Endometrium (tissue), 2 donors: ENCODE data around the gene GOLGA8M.
"Not testable (repeated sequence)": the region's sequence is repeated elsewhere in the genome, so short reads cannot be mapped to it uniquely, and the experiment has no call there.

ENCODE experiments used
- FAIRE-seq: peaks from 2 replicates; lab custom pipeline; 2012; peaks lifted over from hg19 to GRCh38; lab: Jason Lieb, UNC
- donor health status: control.
- donor health status: control.

Gene GOLGA8M

GRCh38 chr15:28712270-28712669 is at the start of gene GOLGA8M:
TSS of gene GOLGA8M (minus strand) at chr15:28712421. CDS start at chr15:28712323, 98 bp downstream.
- FAIRE-seq: not testable (repeated sequence)

GRCh38 chr15:28742890-28743289 is 30.7 kb upstream of the GOLGA8M start:
- peak; percentile 37 for FAIRE-seq

- FAIRE-seq: peak; percentile 78
Observed at GRCh38 chr15:28738590-28739292, 26.5 kb upstream of the GOLGA8M start.

- peak; percentile 39 for FAIRE-seq
Observed at GRCh38 chr15:28738200-28738561, 26.0 kb upstream of the GOLGA8M start.

- FAIRE-seq: not testable (repeated sequence)
Observed at GRCh38 chr15:28737521-28738199, 25.4 kb upstream of the GOLGA8M start.

GRCh38 chr15:28728061-28728460 is 15.8 kb upstream of the GOLGA8M start:
- FAIRE-seq: not testable (repeated sequence)

GRCh38 chr15:28727026-28727425 is 14.8 kb upstream of the GOLGA8M start:
- FAIRE-seq: not testable (repeated sequence)

- FAIRE-seq: no peak
Observed at GRCh38 chr15:28726102-28726501, 13.9 kb upstream of the GOLGA8M start.

GRCh38 chr15:28725556-28725955 is 13.3 kb upstream of the GOLGA8M start:
- FAIRE-seq: no peak

GRCh38 chr15:28723986-28724385 is 11.8 kb upstream of the GOLGA8M start:
- FAIRE-seq: not testable (repeated sequence)

GRCh38 chr15:28719626-28720025 is 7.4 kb upstream of the GOLGA8M start:
- FAIRE-seq: not testable (repeated sequence)

- not testable (repeated sequence) for FAIRE-seq
Observed at GRCh38 chr15:28718576-28718975, 6.4 kb upstream of the GOLGA8M start.

GRCh38 chr15:28714176-28714575 is 2.0 kb upstream of the GOLGA8M start:
- FAIRE-seq: not testable (repeated sequence)

GRCh38 chr15:28703927-28704326 is 8.3 kb downstream of the GOLGA8M start:
- FAIRE-seq: not testable (repeated sequence)

- not testable (repeated sequence) for FAIRE-seq
Observed at GRCh38 chr15:28702427-28702826, 9.8 kb downstream of the GOLGA8M start.

GRCh38 chr15:28694006-28694751 is 18.0 kb downstream of the GOLGA8M start:
- not testable (repeated sequence) for FAIRE-seq

GRCh38 chr15:28693021-28693420 is 19.2 kb downstream of the GOLGA8M start:
- FAIRE-seq: not testable (repeated sequence)

- FAIRE-seq: not testable (repeated sequence)
Observed at GRCh38 chr15:28673533-28673932, 38.7 kb downstream of the GOLGA8M start.

GRCh38 chr15:28672122-28672521 is 40.1 kb downstream of the GOLGA8M start:
- not testable (repeated sequence) for FAIRE-seq

- not testable (repeated sequence) for FAIRE-seq
Observed at GRCh38 chr15:28666402-28666801, 45.8 kb downstream of the GOLGA8M start.

GRCh38 chr15:28664575-28664974 is 47.6 kb downstream of the GOLGA8M start:
- FAIRE-seq: not testable (repeated sequence)

- not testable (repeated sequence) for FAIRE-seq
Observed at GRCh38 chr15:28663717-28664116, 48.5 kb downstream of the GOLGA8M start.

GRCh38 chr15:28660750-28661149 is 51.5 kb downstream of the GOLGA8M start:
- FAIRE-seq: not testable (repeated sequence)
